ENCODE data around the gene VPS9D1.

VPS9D1 gene

GRCh38 chr16:89736554-89736953, 15.9 kb upstream of the VPS9D1 start:
- no peak overlapping the region for H3K4me3 ChIP-seq (ENCODE audit: low read length)
- no peak for DNase-seq (ENCODE audit: low read depth, low spot score)

GRCh38 chr16:89733792-89734191, 13.1 kb upstream of the VPS9D1 start:
- no peak for DNase-seq (ENCODE audit: low read depth, low spot score)
- H3K4me3 ChIP-seq (ENCODE audit: low read length): no peak overlapping the region

GRCh38 chr16:89733322-89733721, 12.6 kb upstream of the VPS9D1 start:
- no peak overlapping the region for H3K4me3 ChIP-seq (ENCODE audit: low read length)
- no peak for DNase-seq (ENCODE audit: low read depth, low spot score)

GRCh38 chr16:89732918-89733242, 12.2 kb upstream of the VPS9D1 start:
- no peak overlapping the region for H3K4me3 ChIP-seq (ENCODE audit: low read length)
- no peak for DNase-seq (ENCODE audit: low read depth, low spot score)

GRCh38 chr16:89732142-89732917, 11.6 kb upstream of the VPS9D1 start:
- DNase-seq (ENCODE audit: low read depth, low spot score): no peak
- no peak overlapping the region for H3K4me3 ChIP-seq (ENCODE audit: low read length)

- H3K4me3 ChIP-seq (ENCODE audit: low read length): no peak overlapping the region
These were observed 10.0 kb upstream of the VPS9D1 start for GRCh38 chr16:89730610-89731234.

GRCh38 chr16:89729863-89730593, 9.3 kb upstream of the VPS9D1 start:
- no peak overlapping the region for H3K4me3 ChIP-seq (ENCODE audit: low read length)
- no peak for DNase-seq (ENCODE audit: low read depth, low spot score)

More at GRCh38 chr16:89730610-89731234, 10.0 kb upstream of the VPS9D1 start:
- no peak for DNase-seq (ENCODE audit: low read depth, low spot score)

GRCh38 chr16:89729293-89729692, 8.6 kb upstream of the VPS9D1 start:
- H3K4me3 ChIP-seq (ENCODE audit: low read length): no peak overlapping the region
- no peak for DNase-seq (ENCODE audit: low read depth, low spot score)

- DNase-seq (ENCODE audit: low read depth, low spot score): no peak
- no peak overlapping the region for H3K4me3 ChIP-seq (ENCODE audit: low read length)
These were observed 6.9 kb upstream of the VPS9D1 start for GRCh38 chr16:89727406-89728120.

GRCh38 chr16:89723279-89724250, 2.9 kb upstream of the VPS9D1 start:
- DNase-seq (ENCODE audit: low read depth, low spot score): peak; percentile 85
- peak overlapping the region; percentile 64 for H3K4me3 ChIP-seq (ENCODE audit: low read length)

- peak overlapping the region; percentile 64 for H3K4me3 ChIP-seq (ENCODE audit: low read length)
- DNase-seq (ENCODE audit: low read depth, low spot score): peak; percentile 70
These were observed 1.9 kb upstream of the VPS9D1 start for GRCh38 chr16:89722392-89723278.

- peak overlapping the region; percentile 64 for H3K4me3 ChIP-seq (ENCODE audit: low read length)
- peak; percentile 85 for DNase-seq (ENCODE audit: low read depth, low spot score)
These were observed 1.1 kb upstream of the VPS9D1 start for GRCh38 chr16:89721546-89722391.

- DNase-seq (ENCODE audit: low read depth, low spot score): no peak
- peak overlapping the region; percentile 64 for H3K4me3 ChIP-seq (ENCODE audit: low read length)
These were observed 216 bp downstream of the VPS9D1 start for GRCh38 chr16:89720551-89720812.

- DNase-seq (ENCODE audit: low read depth, low spot score): no peak
- no peak overlapping the region for H3K4me3 ChIP-seq (ENCODE audit: low read length)
These were observed 2.8 kb downstream of the VPS9D1 start for GRCh38 chr16:89717688-89718505.

GRCh38 chr16:89716916-89717687, 3.6 kb downstream of the VPS9D1 start:
- no peak overlapping the region for H3K4me3 ChIP-seq (ENCODE audit: low read length)
- no peak for DNase-seq (ENCODE audit: low read depth, low spot score)

All from Jurkat, Clone E6-1 (cell line).